ENCODE results near the gene MAGIX.

MAGIX gene

DNA sequence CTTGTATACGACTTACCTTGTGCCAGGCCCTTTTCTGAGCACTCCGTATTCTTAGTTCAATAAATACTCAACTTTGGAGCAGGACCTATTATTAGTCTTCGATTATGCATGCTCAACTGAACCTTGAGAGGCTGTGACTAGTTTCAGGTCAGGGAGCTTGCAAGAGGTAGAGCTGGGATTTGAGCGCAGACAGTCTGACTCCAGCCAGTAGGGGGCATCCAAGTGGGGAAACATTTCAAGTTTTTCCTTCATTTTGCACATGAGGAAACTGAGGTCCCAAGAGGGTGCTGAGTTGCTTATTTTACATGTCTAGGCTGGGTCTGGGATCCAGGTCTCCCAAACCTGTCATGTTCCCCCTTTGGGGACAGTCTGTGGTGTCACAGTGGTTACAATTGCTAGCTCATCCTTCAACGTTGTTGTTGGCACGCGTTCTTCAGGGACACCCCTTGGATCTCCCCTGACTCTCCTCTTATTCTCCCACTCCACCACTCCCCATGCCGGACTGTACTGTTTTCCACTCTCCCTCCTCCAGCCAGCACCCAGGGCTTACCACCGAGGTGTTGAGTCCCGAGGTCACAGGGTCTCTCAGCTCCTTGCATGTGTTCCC lies 30.3 kb downstream of the MAGIX start:
- TF ChIP-seq, protein P1, sequence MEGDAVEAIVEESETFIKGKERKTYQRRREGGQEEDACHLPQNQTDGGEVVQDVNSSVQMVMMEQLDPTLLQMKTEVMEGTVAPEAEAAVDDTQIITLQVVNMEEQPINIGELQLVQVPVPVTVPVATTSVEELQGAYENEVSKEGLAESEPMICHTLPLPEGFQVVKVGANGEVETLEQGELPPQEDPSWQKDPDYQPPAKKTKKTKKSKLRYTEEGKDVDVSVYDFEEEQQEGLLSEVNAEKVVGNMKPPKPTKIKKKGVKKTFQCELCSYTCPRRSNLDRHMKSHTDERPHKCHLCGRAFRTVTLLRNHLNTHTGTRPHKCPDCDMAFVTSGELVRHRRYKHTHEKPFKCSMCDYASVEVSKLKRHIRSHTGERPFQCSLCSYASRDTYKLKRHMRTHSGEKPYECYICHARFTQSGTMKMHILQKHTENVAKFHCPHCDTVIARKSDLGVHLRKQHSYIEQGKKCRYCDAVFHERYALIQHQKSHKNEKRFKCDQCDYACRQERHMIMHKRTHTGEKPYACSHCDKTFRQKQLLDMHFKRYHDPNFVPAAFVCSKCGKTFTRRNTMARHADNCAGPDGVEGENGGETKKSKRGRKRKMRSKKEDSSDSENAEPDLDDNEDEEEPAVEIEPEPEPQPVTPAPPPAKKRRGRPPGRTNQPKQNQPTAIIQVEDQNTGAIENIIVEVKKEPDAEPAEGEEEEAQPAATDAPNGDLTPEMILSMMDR (tag by site-specific recombination; IDR thresholded peaks at IDR 0.05): 0 out of 2 replicates have a peak, but pooled peaks have one; percentile 32
- peak; percentile 35; the same call in 1 of the 2 replicates for TF ChIP-seq SP7 (tag by site-specific recombination; IDR thresholded peaks at IDR 0.05)
- TF ChIP-seq ZNF114 (tag by site-specific recombination; IDR thresholded peaks at IDR 0.05): no peak
- TF ChIP-seq, protein P2, sequence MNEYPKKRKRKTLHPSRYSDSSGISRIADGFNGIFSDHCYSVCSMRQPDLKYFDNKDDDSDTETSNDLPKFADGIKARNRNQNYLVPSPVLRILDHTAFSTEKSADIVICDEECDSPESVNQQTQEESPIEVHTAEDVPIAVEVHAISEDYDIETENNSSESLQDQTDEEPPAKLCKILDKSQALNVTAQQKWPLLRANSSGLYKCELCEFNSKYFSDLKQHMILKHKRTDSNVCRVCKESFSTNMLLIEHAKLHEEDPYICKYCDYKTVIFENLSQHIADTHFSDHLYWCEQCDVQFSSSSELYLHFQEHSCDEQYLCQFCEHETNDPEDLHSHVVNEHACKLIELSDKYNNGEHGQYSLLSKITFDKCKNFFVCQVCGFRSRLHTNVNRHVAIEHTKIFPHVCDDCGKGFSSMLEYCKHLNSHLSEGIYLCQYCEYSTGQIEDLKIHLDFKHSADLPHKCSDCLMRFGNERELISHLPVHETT (tag by site-specific recombination; IDR thresholded peaks at IDR 0.05): no peak
- no peak for TF ChIP-seq ZNF837 (tag by site-specific recombination; IDR thresholded peaks at IDR 0.05)
- TF ChIP-seq PRDM4 (tag by site-specific recombination; IDR thresholded peaks at IDR 0.05): no peak
- TF ChIP-seq ZNF37A (tag by site-specific recombination; IDR thresholded peaks at IDR 0.05): no peak
- Histone ChIP-seq H3K4me1 (ENCODE audit: control insufficient read depth, insufficient read depth, low read length) (peaks cover 2% of the 10 kb centered on the region; the same call in 1 of the 2 replicates), H3K4me3 (ENCODE audit: low read depth, low read length) (no peak overlapping the region), H3K27ac (ENCODE audit: extremely low read depth, low read depth, low read length) (no peak overlapping the region), H3K9me3 (ENCODE audit: control insufficient read depth, insufficient read depth, low read depth, low read length) (no peaks in the 10 kb centered on the region), H3K36me3 (ENCODE audit: control insufficient read depth in 2 of 2, insufficient read depth in 1 of 2, low read length in 2 of 2) (no peaks in the 10 kb centered on the region)
- ChIA-PET CTCF (interaction anchor here (0.6 to 2.3 kb wide), 16 partner anchors 9 to 565 kb away, joined by 3 to 16 read pairs (median 3); no protein-coding TSS in a partner anchor), POLR2A (interaction anchor here (0.5 to 1.2 kb wide), 4 partner anchors 15 to 77 kb away, joined by 4 to 6 read pairs (median 5); partner anchors contain the start of genes CCDC22 and PPP1R3F)

GRCh38 chrX:49193542-49193964 lies 31.0 kb downstream of the MAGIX start:
- Histone ChIP-seq H3K4me3 (ENCODE audit: low read depth, low read length) (no peak overlapping the region), H3K27ac (ENCODE audit: extremely low read depth, low read depth, low read length) (no peak overlapping the region), H3K36me3 (ENCODE audit: control insufficient read depth in 2 of 2, insufficient read depth in 1 of 2, low read length in 2 of 2) (no peaks in the 10 kb centered on the region), H3K4me1 (ENCODE audit: control insufficient read depth, insufficient read depth, low read length) (peaks cover under 1% of the 10 kb centered on the region; the same call in 1 of the 2 replicates), H3K9me3 (ENCODE audit: control insufficient read depth, insufficient read depth, low read depth, low read length) (no peaks in the 10 kb centered on the region)
- CTCF ChIA-PET: interaction anchor here (0.7 to 2.3 kb wide), 6 partner anchors 24 to 411 kb away, joined by 3 to 16 read pairs (median 3); no protein-coding TSS in a partner anchor
- TF ChIP-seq ZNF510 (tag by site-specific recombination; IDR thresholded peaks at IDR 0.05; ENCODE audit: insufficient replicate concordance): no peak
- peak; percentile 88 for TF ChIP-seq ZFHX2 (tag by site-specific recombination; conservative IDR thresholded peaks at IDR 0.05)
- TF ChIP-seq EGR2 (tag by site-specific recombination; IDR thresholded peaks at IDR 0.05; ENCODE audit: low read depth): peak; percentile 93
- peak; percentile 40 for TF ChIP-seq ZNF335 (tag by site-specific recombination; conservative IDR thresholded peaks at IDR 0.05)
- TF ChIP-seq ZNF830 (tag by site-specific recombination; IDR thresholded peaks at IDR 0.05; ENCODE audit: low read depth): no peak
- POLR2A ChIA-PET: interaction anchor here (1.2 kb wide), 2 partner anchors 27 to 76 kb away, joined by 6 read pairs; partner anchors contain the start of gene PPP1R3F

DNA sequence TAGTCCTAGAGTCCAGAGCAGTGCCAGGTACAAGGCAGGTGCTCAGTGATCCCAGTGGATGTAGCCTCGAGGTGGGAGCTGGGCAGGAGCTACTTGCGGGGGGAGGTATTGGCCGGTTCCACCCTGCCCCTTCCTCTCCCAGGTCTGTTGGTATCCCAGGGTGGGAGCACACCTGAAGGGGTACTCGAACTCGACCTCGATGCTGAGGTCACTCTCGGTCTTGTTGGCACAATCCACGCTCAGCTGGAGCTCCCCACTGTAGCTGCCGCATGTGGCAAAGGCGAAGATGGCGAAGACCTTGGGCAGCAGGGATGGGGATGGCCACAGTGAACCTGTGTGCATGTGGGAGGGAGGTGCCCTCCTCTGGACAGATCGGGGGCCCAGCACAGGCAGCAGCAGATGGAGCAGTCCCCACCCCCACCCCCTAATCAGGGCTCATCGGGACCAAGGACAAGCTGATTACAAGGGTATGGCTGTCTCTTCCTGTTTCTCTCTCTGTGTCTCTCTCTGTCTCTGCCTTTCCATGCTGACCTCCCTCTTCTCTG lies 35.1 kb downstream of the MAGIX start:
- no peak for TF ChIP-seq ZFHX2 (tag by site-specific recombination; conservative IDR thresholded peaks at IDR 0.05)
- no peak for TF ChIP-seq HOXD13 (CRISPR knock-in tag; IDR thresholded peaks at IDR 0.05; ENCODE audit: borderline replicate concordance)
- no peak for TF ChIP-seq TCF7L2 (IDR thresholded peaks at IDR 0.05; ENCODE audit: borderline replicate concordance, low read depth, low read length)
- no peak for TF ChIP-seq ZNF391 (tag by site-specific recombination; IDR thresholded peaks at IDR 0.05; ENCODE audit: borderline replicate concordance, low read depth)
- TF ChIP-seq ZBTB48 (tag by site-specific recombination; IDR thresholded peaks at IDR 0.05): no peak
- Histone ChIP-seq H3K4me3 (ENCODE audit: low read depth, low read length) (no peak overlapping the region), H3K27ac (ENCODE audit: extremely low read depth, low read depth, low read length) (no peak overlapping the region), H3K4me1 (ENCODE audit: control insufficient read depth, insufficient read depth, low read length) (no peaks in the 10 kb centered on the region), H3K36me3 (ENCODE audit: control insufficient read depth in 2 of 2, insufficient read depth in 1 of 2, low read length in 2 of 2) (no peaks in the 10 kb centered on the region), H3K9me3 (ENCODE audit: control insufficient read depth, insufficient read depth, low read depth, low read length) (no peaks in the 10 kb centered on the region)
- ChIA-PET CTCF (interaction anchor here (0.6 to 0.7 kb wide), 2 partner anchors 20 to 1027 kb away, joined by 3 read pairs; no protein-coding TSS in a partner anchor), POLR2A (no interaction called here)

All from HEK293 (cell line).